Karpas-422 (cell line): Measurements from ENCODE around the gene C2CD4D. TPM values are rescaled to one million over a fixed set of nuclear protein-coding genes. Genes with fewer than 3 reads are reported as not detected.

ENCODE experiments used
- DNase-seq: peaks from one replicate; pipeline ENCODE4 v3.0.0-alpha.2; 2015
- H2AFZ ChIP-seq: fragments of 200-600 bp; sonication (generic); 2 replicates; pipeline ENCODE4 v1.6.1; 2014; ENCODE audit warnings: antibody characterized with exemption, low read length, mixed read lengths
- H3K27ac ChIP-seq: fragments of 200-600 bp; sonication (generic); 2 replicates; pipeline ENCODE4 v1.5.1; 2014; ENCODE audit warnings: mild to moderate bottlenecking, low read length, moderate library complexity
- H3K27me3 ChIP-seq: fragments of 200-600 bp; sonication (generic); 2 replicates; pipeline ENCODE4 v1.6.1; 2014; ENCODE audit warnings: low read length, mixed read lengths
- H3K36me3 ChIP-seq: fragments of 200-600 bp; sonication (generic); 2 replicates; pipeline ENCODE4 v1.6.1; 2014; ENCODE audit warnings: low read length, mixed read lengths; ENCODE audit not compliant: insufficient read depth
- H3K4me1 ChIP-seq: fragments of 200-600 bp; sonication (generic); 2 replicates; pipeline ENCODE4 v1.6.1; 2014; ENCODE audit warnings: mild to moderate bottlenecking, low read length, mixed read lengths
- H3K4me2 ChIP-seq: fragments of 200-600 bp; sonication (generic); 2 replicates; pipeline ENCODE4 v1.6.1; 2014; ENCODE audit warnings: low read length, low read depth, mild to moderate bottlenecking; ENCODE audit not compliant: poor library complexity, severe bottlenecking
- H3K4me3 ChIP-seq: fragments of 200-600 bp; sonication (generic); 2 replicates; pipeline ENCODE4 v1.5.1; 2014; ENCODE audit warnings: mild to moderate bottlenecking, antibody characterized with exemption, low read length, mixed read lengths
- H3K79me2 ChIP-seq: fragments of 200-600 bp; sonication (generic); 2 replicates; pipeline ENCODE4 v1.6.1; 2014; ENCODE audit warnings: mild to moderate bottlenecking, low read length, mixed read lengths
- H3K9ac ChIP-seq: fragments of 200-600 bp; sonication (generic); 2 replicates; pipeline ENCODE4 v1.6.0; 2014; ENCODE audit warnings: low read length
- H3K9me2 ChIP-seq: fragments of 200-600 bp; sonication (generic), shearing (Covaris generic); replicated peaks from 2 replicates; pipeline ENCODE4 v1.6.0; 2014; ENCODE audit warnings: mild to moderate bottlenecking, low read length, moderate library complexity; ENCODE audit not compliant: insufficient read depth
- H3K9me3 ChIP-seq: fragments of 300-700, 200-600 bp; sonication (generic); 2 replicates; pipeline ENCODE4 v1.6.1; 2014; ENCODE audit warnings: low read length, mixed read lengths
- H4K20me1 ChIP-seq: fragments of 200-600 bp; sonication (generic); 2 replicates; pipeline ENCODE4 v1.6.1; 2014; ENCODE audit warnings: mild to moderate bottlenecking, antibody characterized with exemption, low read length, low read depth; ENCODE audit not compliant: insufficient read depth
- total RNA-seq: library from RNA; depleted of rRNA; stranded (reverse); fragments of >200 nt; shearing (Covaris generic); gene quantifications from 2 replicates; pipeline ENCODE4 v1.2.3, GENCODE V29; 2014; ENCODE audit warnings: low replicate concordance

C2CD4D gene
- total RNA-seq, 1 experiment from 2014 or later = not detected

GRCh38 chr1:151809985-151810556, 29.5 kb downstream of the C2CD4D start:
- Histone ChIP-seq H3K4me1 (peaks cover 5% of the 10 kb centered on the region), H3K79me2 (no peaks in the 10 kb centered on the region), H3K4me2 (no peak overlapping the region), H3K27ac (no peak overlapping the region), H3K27me3 (no peaks in the 10 kb centered on the region), H3K4me3 (no peak overlapping the region), H3K9ac (no peak overlapping the region), H3K9me3 (no peaks in the 10 kb centered on the region), H3K9me2 (no peaks in the 10 kb centered on the region), H2AFZ (no peak overlapping the region), H3K36me3 (no peaks in the 10 kb centered on the region), H4K20me1 (no peaks in the 10 kb centered on the region)
- no peak for DNase-seq

- Histone ChIP-seq H3K36me3 (no peaks in the 10 kb centered on the region), H2AFZ (no peak overlapping the region)
- DNase-seq = no peak
Observed at GRCh38 chr1:151809290-151809984, 30.2 kb downstream of the C2CD4D start.

GRCh38 chr1:151807766-151808165, 31.9 kb downstream of the C2CD4D start:
- H3K27ac ChIP-seq = no peak overlapping the region

More at GRCh38 chr1:151809290-151809984, 30.2 kb downstream of the C2CD4D start:
- Histone ChIP-seq H3K27ac (no peak overlapping the region), H3K4me3 (no peak overlapping the region), H3K27me3 (no peaks in the 10 kb centered on the region), H3K4me1 (peaks cover 8% of the 10 kb centered on the region), H3K9me2 (no peaks in the 10 kb centered on the region), H3K4me2 (no peak overlapping the region), H4K20me1 (no peaks in the 10 kb centered on the region), H3K9ac (no peak overlapping the region), H3K79me2 (no peaks in the 10 kb centered on the region), H3K9me3 (no peaks in the 10 kb centered on the region)

GRCh38 chr1:151807131-151807530, 32.5 kb downstream of the C2CD4D start:
- no peak for DNase-seq
- no peak overlapping the region for H3K4me3 ChIP-seq
- H4K20me1 ChIP-seq = no peaks in the 10 kb centered on the region
- H3K36me3 ChIP-seq = no peaks in the 10 kb centered on the region
- no peak overlapping the region for H2AFZ ChIP-seq
- H3K4me2 ChIP-seq = no peak overlapping the region
- H3K9me2 ChIP-seq = no peaks in the 10 kb centered on the region
- H3K27me3 ChIP-seq = no peaks in the 10 kb centered on the region
- H3K9ac ChIP-seq = no peak overlapping the region
- H3K27ac ChIP-seq = no peak overlapping the region
- no peaks in the 10 kb centered on the region for H3K9me3 ChIP-seq
- H3K79me2 ChIP-seq = no peaks in the 10 kb centered on the region
- peaks cover 11% of the 10 kb centered on the region for H3K4me1 ChIP-seq

More at GRCh38 chr1:151807766-151808165, 31.9 kb downstream of the C2CD4D start:
- no peaks in the 10 kb centered on the region for H3K9me3 ChIP-seq
- no peak overlapping the region for H3K4me3 ChIP-seq
- no peak for DNase-seq
- H3K4me2 ChIP-seq = no peak overlapping the region
- no peak overlapping the region for H2AFZ ChIP-seq
- peaks cover 11% of the 10 kb centered on the region for H3K4me1 ChIP-seq
- no peaks in the 10 kb centered on the region for H3K27me3 ChIP-seq
- H3K9ac ChIP-seq = no peak overlapping the region
- H3K79me2 ChIP-seq = no peaks in the 10 kb centered on the region
- H4K20me1 ChIP-seq = no peaks in the 10 kb centered on the region
- H3K36me3 ChIP-seq = no peaks in the 10 kb centered on the region
- no peaks in the 10 kb centered on the region for H3K9me2 ChIP-seq

- Histone ChIP-seq H3K4me2 (no peak overlapping the region), H2AFZ (no peak overlapping the region), H3K9me2 (no peaks in the 10 kb centered on the region), H3K9ac (no peak overlapping the region), H3K27me3 (no peaks in the 10 kb centered on the region), H3K9me3 (no peaks in the 10 kb centered on the region), H3K36me3 (no peaks in the 10 kb centered on the region), H3K4me1 (peaks cover 11% of the 10 kb centered on the region), H4K20me1 (no peaks in the 10 kb centered on the region), H3K79me2 (no peaks in the 10 kb centered on the region), H3K27ac (no peak overlapping the region), H3K4me3 (no peak overlapping the region)
- DNase-seq = no peak
Observed at GRCh38 chr1:151806170-151806569, 33.5 kb downstream of the C2CD4D start.

GRCh38 chr1:151805066-151805820, 34.4 kb downstream of the C2CD4D start, which contains the start of gene LINGO4:
TSS of gene LINGO4 (minus strand) at chr1:151805419. CDS start at chr1:151802704, 2,715 bp downstream.
- no peak within 1 kb of the TSS for H3K4me2 ChIP-seq
- H3K36me3 ChIP-seq = no peaks in the 10 kb centered on the region
- no peak within 1 kb of the TSS for H3K9ac ChIP-seq
- no peaks in the 10 kb centered on the region for H4K20me1 ChIP-seq
- no peak for DNase-seq
- H3K4me1 ChIP-seq = peaks cover 11% of the 10 kb centered on the region
- H3K27me3 ChIP-seq = no peaks in the 10 kb centered on the region
- H3K9me2 ChIP-seq = no peaks in the 10 kb centered on the region
- H3K79me2 ChIP-seq = no peaks in the 10 kb centered on the region
- H3K27ac ChIP-seq = no peak within 1 kb of the TSS
- H3K4me3 ChIP-seq = no peak within 1 kb of the TSS
- no peak within 1 kb of the TSS for H2AFZ ChIP-seq
- no peaks in the 10 kb centered on the region for H3K9me3 ChIP-seq

GRCh38 chr1:151803915-151804314, 35.7 kb downstream of the C2CD4D start:
- no peaks in the 10 kb centered on the region for H3K9me2 ChIP-seq
- H3K9me3 ChIP-seq = no peaks in the 10 kb centered on the region
- H3K4me2 ChIP-seq = no peak overlapping the region
- no peak overlapping the region for H3K4me3 ChIP-seq
- H3K27ac ChIP-seq = no peak overlapping the region
- H3K4me1 ChIP-seq = peaks cover 11% of the 10 kb centered on the region
- H4K20me1 ChIP-seq = no peaks in the 10 kb centered on the region
- no peak overlapping the region for H3K9ac ChIP-seq
- no peak for DNase-seq
- H3K27me3 ChIP-seq = no peaks in the 10 kb centered on the region
- no peak overlapping the region for H2AFZ ChIP-seq
- H3K79me2 ChIP-seq = no peaks in the 10 kb centered on the region
- H3K36me3 ChIP-seq = no peaks in the 10 kb centered on the region

GRCh38 chr1:151803164-151803563, 36.5 kb downstream of the C2CD4D start:
- Histone ChIP-seq H3K27ac (no peak overlapping the region), H3K36me3 (no peaks in the 10 kb centered on the region), H3K4me3 (no peak overlapping the region), H4K20me1 (no peaks in the 10 kb centered on the region), H3K9me3 (no peaks in the 10 kb centered on the region), H3K4me1 (peaks cover 11% of the 10 kb centered on the region), H2AFZ (no peak overlapping the region), H3K79me2 (no peaks in the 10 kb centered on the region), H3K9ac (no peak overlapping the region), H3K9me2 (no peaks in the 10 kb centered on the region), H3K27me3 (no peaks in the 10 kb centered on the region), H3K4me2 (no peak overlapping the region)
- no peak for DNase-seq
